ENCODE data around the gene SLC22A6.

DNA sequence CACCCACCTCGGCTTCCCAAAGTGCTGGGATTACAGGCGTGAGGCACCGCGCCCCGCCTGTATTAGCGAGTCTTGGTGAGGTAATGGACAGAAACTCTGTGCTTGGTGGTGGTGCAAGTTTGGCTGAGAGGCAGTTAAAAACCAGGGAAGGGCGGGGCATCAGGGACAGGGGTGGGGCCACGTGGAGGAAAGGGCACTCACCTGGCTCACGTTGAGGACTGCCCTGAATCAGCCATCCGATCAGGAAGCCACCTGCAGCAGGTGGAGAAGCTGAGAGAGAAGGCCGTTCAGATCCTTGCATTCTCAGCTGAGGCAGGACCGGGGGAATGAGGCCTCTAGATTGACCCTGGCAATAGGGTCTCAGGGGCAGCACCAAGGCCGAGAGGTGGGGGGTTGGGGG is 51.5 kb downstream of the SLC22A6 start:
- TF ChIP-seq EZH2phosphoT487 (IDR thresholded peaks at IDR 0.05) (no peak), EZH2 (IDR thresholded peaks at IDR 0.05) (no peak)
